ENCODE data around the gene ADAMTS15.

Gene ADAMTS15

GRCh38 chr11:130428316-130429119 lies 19.9 kb upstream of the ADAMTS15 start, which contains the start of gene ADAMTS8:
Gene ADAMTS8, minus strand, starts transcription at chr11:130428609. Its CDS starts 323 bp downstream, at chr11:130428286.
- peak within 1 kb of the TSS; percentile 63 for H3K4me3 ChIP-seq (ENCODE audit: low read depth, low read length)
- H3K27ac ChIP-seq (ENCODE audit: low read depth, low read length), result no peak within 1 kb of the TSS
- peaks cover 48% of the 10 kb centered on the region for H3K27me3 ChIP-seq (ENCODE audit: control insufficient read depth, insufficient read depth, low read length)
- H3K36me3 ChIP-seq (ENCODE audit: control insufficient read depth, insufficient read depth, low read length), result no peaks in the 10 kb centered on the region
- no peaks in the 10 kb centered on the region for H3K9me3 ChIP-seq (ENCODE audit: control insufficient read depth, insufficient read depth, low read length)
- H3K9ac ChIP-seq (ENCODE audit: low read depth, low read length), result no peak within 1 kb of the TSS
- H3K4me1 ChIP-seq (ENCODE audit: control insufficient read depth, insufficient read depth, low read length), result peaks cover 7% of the 10 kb centered on the region

GRCh38 chr11:130429120-130429681 lies 19.2 kb upstream of the ADAMTS15 start:
- H3K4me3 ChIP-seq (ENCODE audit: low read depth, low read length), result no peak overlapping the region
- H3K27me3 ChIP-seq (ENCODE audit: control insufficient read depth, insufficient read depth, low read length), result peaks cover 48% of the 10 kb centered on the region
- H3K9me3 ChIP-seq (ENCODE audit: control insufficient read depth, insufficient read depth, low read length), result no peaks in the 10 kb centered on the region
- H3K36me3 ChIP-seq (ENCODE audit: control insufficient read depth, insufficient read depth, low read length), result no peaks in the 10 kb centered on the region
- no peak overlapping the region for H3K27ac ChIP-seq (ENCODE audit: low read depth, low read length)
- H3K4me1 ChIP-seq (ENCODE audit: control insufficient read depth, insufficient read depth, low read length), result peaks cover 7% of the 10 kb centered on the region
- no peak overlapping the region for H3K9ac ChIP-seq (ENCODE audit: low read depth, low read length)

- H3K27ac ChIP-seq (ENCODE audit: low read depth, low read length), result no peak overlapping the region
- no peak overlapping the region for H3K9ac ChIP-seq (ENCODE audit: low read depth, low read length)
- no peak overlapping the region for H3K4me3 ChIP-seq (ENCODE audit: low read depth, low read length)
- H3K9me3 ChIP-seq (ENCODE audit: control insufficient read depth, insufficient read depth, low read length), result no peaks in the 10 kb centered on the region
- H3K36me3 ChIP-seq (ENCODE audit: control insufficient read depth, insufficient read depth, low read length), result no peaks in the 10 kb centered on the region
- peaks cover 48% of the 10 kb centered on the region for H3K27me3 ChIP-seq (ENCODE audit: control insufficient read depth, insufficient read depth, low read length)
- peaks cover 7% of the 10 kb centered on the region for H3K4me1 ChIP-seq (ENCODE audit: control insufficient read depth, insufficient read depth, low read length)
Measured at GRCh38 chr11:130429983-130430382, 18.5 kb upstream of the ADAMTS15 start.

GRCh38 chr11:130431331-130431773 lies 17.1 kb upstream of the ADAMTS15 start:
- Histone ChIP-seq H3K27ac (ENCODE audit: low read depth, low read length) (no peak overlapping the region), H3K27me3 (ENCODE audit: control insufficient read depth, insufficient read depth, low read length) (peaks cover 41% of the 10 kb centered on the region), H3K4me3 (ENCODE audit: low read depth, low read length) (no peak overlapping the region), H3K9me3 (ENCODE audit: control insufficient read depth, insufficient read depth, low read length) (no peaks in the 10 kb centered on the region), H3K36me3 (ENCODE audit: control insufficient read depth, insufficient read depth, low read length) (no peaks in the 10 kb centered on the region), H3K9ac (ENCODE audit: low read depth, low read length) (no peak overlapping the region), H3K4me1 (ENCODE audit: control insufficient read depth, insufficient read depth, low read length) (peaks cover 7% of the 10 kb centered on the region)

GRCh38 chr11:130431801-130432200 lies 16.6 kb upstream of the ADAMTS15 start:
- H3K9ac ChIP-seq (ENCODE audit: low read depth, low read length), result no peak overlapping the region

GRCh38 chr11:130433357-130433756 lies 15.1 kb upstream of the ADAMTS15 start:
- Histone ChIP-seq H3K9me3 (ENCODE audit: control insufficient read depth, insufficient read depth, low read length) (no peaks in the 10 kb centered on the region), H3K27ac (ENCODE audit: low read depth, low read length) (no peak overlapping the region), H3K36me3 (ENCODE audit: control insufficient read depth, insufficient read depth, low read length) (no peaks in the 10 kb centered on the region), H3K9ac (ENCODE audit: low read depth, low read length) (no peak overlapping the region), H3K4me3 (ENCODE audit: low read depth, low read length) (no peak overlapping the region), H3K27me3 (ENCODE audit: control insufficient read depth, insufficient read depth, low read length) (peaks cover 25% of the 10 kb centered on the region), H3K4me1 (ENCODE audit: control insufficient read depth, insufficient read depth, low read length) (peaks cover 7% of the 10 kb centered on the region)

More at GRCh38 chr11:130431801-130432200, 16.6 kb upstream of the ADAMTS15 start:
- peaks cover 7% of the 10 kb centered on the region for H3K4me1 ChIP-seq (ENCODE audit: control insufficient read depth, insufficient read depth, low read length)
- no peak overlapping the region for H3K4me3 ChIP-seq (ENCODE audit: low read depth, low read length)
- peaks cover 37% of the 10 kb centered on the region for H3K27me3 ChIP-seq (ENCODE audit: control insufficient read depth, insufficient read depth, low read length)
- no peak overlapping the region for H3K27ac ChIP-seq (ENCODE audit: low read depth, low read length)
- H3K9me3 ChIP-seq (ENCODE audit: control insufficient read depth, insufficient read depth, low read length), result no peaks in the 10 kb centered on the region
- H3K36me3 ChIP-seq (ENCODE audit: control insufficient read depth, insufficient read depth, low read length), result no peaks in the 10 kb centered on the region

- Histone ChIP-seq H3K9ac (ENCODE audit: low read depth, low read length) (peak overlapping the region; percentile 66), H3K9me3 (ENCODE audit: control insufficient read depth, insufficient read depth, low read length) (no peaks in the 10 kb centered on the region), H3K36me3 (ENCODE audit: control insufficient read depth, insufficient read depth, low read length) (no peaks in the 10 kb centered on the region), H3K4me1 (ENCODE audit: control insufficient read depth, insufficient read depth, low read length) (no peaks in the 10 kb centered on the region), H3K27ac (ENCODE audit: low read depth, low read length) (no peak overlapping the region), H3K27me3 (ENCODE audit: control insufficient read depth, insufficient read depth, low read length) (peaks cover 11% of the 10 kb centered on the region), H3K4me3 (ENCODE audit: low read depth, low read length) (peak overlapping the region; percentile 87)
Measured at GRCh38 chr11:130434521-130435223, 13.8 kb upstream of the ADAMTS15 start.

- H3K27ac ChIP-seq (ENCODE audit: low read depth, low read length), result no peak overlapping the region
- H3K4me1 ChIP-seq (ENCODE audit: control insufficient read depth, insufficient read depth, low read length), result no peaks in the 10 kb centered on the region
Measured at GRCh38 chr11:130435671-130436070, 12.8 kb upstream of the ADAMTS15 start.

GRCh38 chr11:130436171-130436570 lies 12.3 kb upstream of the ADAMTS15 start:
- H3K4me1 ChIP-seq (ENCODE audit: control insufficient read depth, insufficient read depth, low read length), result no peaks in the 10 kb centered on the region
- H3K27ac ChIP-seq (ENCODE audit: low read depth, low read length), result no peak overlapping the region
- H3K27me3 ChIP-seq (ENCODE audit: control insufficient read depth, insufficient read depth, low read length), result no peaks in the 10 kb centered on the region; the same call in 1 of the 2 replicates
- H3K4me3 ChIP-seq (ENCODE audit: low read depth, low read length), result no peak overlapping the region
- H3K9ac ChIP-seq (ENCODE audit: low read depth, low read length), result no peak overlapping the region
- no peaks in the 10 kb centered on the region for H3K36me3 ChIP-seq (ENCODE audit: control insufficient read depth, insufficient read depth, low read length)
- no peaks in the 10 kb centered on the region for H3K9me3 ChIP-seq (ENCODE audit: control insufficient read depth, insufficient read depth, low read length)

More at GRCh38 chr11:130435671-130436070, 12.8 kb upstream of the ADAMTS15 start:
- Histone ChIP-seq H3K4me3 (ENCODE audit: low read depth, low read length) (no peak overlapping the region), H3K9ac (ENCODE audit: low read depth, low read length) (no peak overlapping the region), H3K9me3 (ENCODE audit: control insufficient read depth, insufficient read depth, low read length) (no peaks in the 10 kb centered on the region), H3K36me3 (ENCODE audit: control insufficient read depth, insufficient read depth, low read length) (no peaks in the 10 kb centered on the region), H3K27me3 (ENCODE audit: control insufficient read depth, insufficient read depth, low read length) (peaks cover 1% of the 10 kb centered on the region; the same call in 1 of the 2 replicates)

- Histone ChIP-seq H3K27ac (ENCODE audit: low read depth, low read length) (no peak overlapping the region), H3K9ac (ENCODE audit: low read depth, low read length) (no peak overlapping the region), H3K4me3 (ENCODE audit: low read depth, low read length) (no peak overlapping the region), H3K9me3 (ENCODE audit: control insufficient read depth, insufficient read depth, low read length) (no peaks in the 10 kb centered on the region), H3K4me1 (ENCODE audit: control insufficient read depth, insufficient read depth, low read length) (no peaks in the 10 kb centered on the region), H3K27me3 (ENCODE audit: control insufficient read depth, insufficient read depth, low read length) (no peaks in the 10 kb centered on the region; the same call in 1 of the 2 replicates), H3K36me3 (ENCODE audit: control insufficient read depth, insufficient read depth, low read length) (no peaks in the 10 kb centered on the region)
Measured at GRCh38 chr11:130437848-130438247, 10.6 kb upstream of the ADAMTS15 start.

Data from HUES48 (cell line).